GM19463 (cell line): ENCODE measurements around the gene ZCCHC17.
A peak's percentile ranks its signal among the peaks of the same experiment; 100 is the strongest.

Source experiments
- ATAC-seq: cut with Tn5 transposase; IDR thresholded peaks from one replicate; pipeline ENCODE4 v1.9.1; 2021; ENCODE audit warnings: mild to moderate bottlenecking, moderate library complexity; ENCODE audit not compliant: unreplicated experiment

ZCCHC17 gene

GRCh38 chr1:31389616-31390015, 92.8 kb downstream of the ZCCHC17 start:
- no peak for ATAC-seq

GRCh38 chr1:31390071-31390470, 93.2 kb downstream of the ZCCHC17 start:
- no peak for ATAC-seq

DNA sequence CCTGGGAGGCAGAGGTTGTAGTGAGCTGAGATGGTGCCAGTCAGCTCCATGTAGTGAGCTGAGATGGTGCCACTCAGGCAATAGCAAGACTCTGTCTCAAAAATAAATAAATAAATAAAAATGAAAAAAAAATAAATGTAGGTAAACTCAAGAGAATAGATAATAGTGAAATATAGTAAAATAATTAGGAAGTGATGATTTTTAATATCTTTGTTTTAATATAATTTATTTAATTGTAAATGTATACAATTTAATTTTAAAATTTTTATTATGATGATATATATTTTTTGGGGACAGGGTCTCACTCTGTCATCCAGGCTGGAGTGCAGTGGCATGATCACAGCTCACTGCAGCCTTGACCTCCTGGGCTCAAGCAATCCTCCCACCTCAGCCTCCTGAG, 96.6 kb downstream of the ZCCHC17 start:
- no peak for ATAC-seq

GRCh38 chr1:31394584-31395193, 97.9 kb downstream of the ZCCHC17 start:
- ATAC-seq, result peak; percentile 74

GRCh38 chr1:31396633-31397351, 100.0 kb downstream of the ZCCHC17 start:
- ATAC-seq, result no peak

DNA sequence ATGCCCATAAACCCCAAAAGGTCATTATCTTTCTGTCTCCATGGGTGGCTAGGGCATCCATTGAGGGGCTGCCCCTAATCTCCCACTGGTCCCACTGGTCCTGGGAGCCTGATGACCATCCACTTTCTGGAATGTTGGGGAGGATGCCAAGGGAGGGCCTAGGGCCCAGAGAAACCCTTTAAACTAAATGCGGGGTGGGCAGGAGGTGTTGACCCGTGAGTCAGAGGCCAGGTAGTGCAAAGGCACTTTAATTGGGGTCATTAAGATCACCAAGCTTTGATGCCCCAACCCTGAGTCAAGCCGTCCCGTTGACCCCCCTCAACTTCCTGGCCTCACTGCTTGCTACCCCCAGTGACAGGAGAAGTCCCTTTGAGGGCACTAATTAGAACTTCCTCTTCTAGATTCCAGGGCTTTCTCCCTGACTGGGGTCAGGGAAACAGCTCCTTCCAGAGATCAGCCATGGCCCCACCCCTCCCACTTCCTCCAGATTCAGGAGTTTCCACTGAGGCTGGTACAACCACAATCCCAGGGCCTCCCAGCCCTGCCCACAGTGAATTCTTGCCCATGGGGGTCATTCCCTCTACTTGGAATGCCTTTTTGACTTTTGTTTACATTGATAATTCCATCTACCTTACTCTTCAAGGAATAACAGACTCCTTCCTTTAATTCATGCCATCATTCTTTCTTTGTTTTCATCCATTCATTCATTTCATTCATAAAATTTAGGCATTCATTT, 100.7 kb downstream of the ZCCHC17 start:
- ATAC-seq, result no peak

- ATAC-seq, result no peak
These were observed 101.4 kb downstream of the ZCCHC17 start for GRCh38 chr1:31398246-31398645.

GRCh38 chr1:31399976-31400375, 103.1 kb downstream of the ZCCHC17 start:
- ATAC-seq, result no peak

DNA sequence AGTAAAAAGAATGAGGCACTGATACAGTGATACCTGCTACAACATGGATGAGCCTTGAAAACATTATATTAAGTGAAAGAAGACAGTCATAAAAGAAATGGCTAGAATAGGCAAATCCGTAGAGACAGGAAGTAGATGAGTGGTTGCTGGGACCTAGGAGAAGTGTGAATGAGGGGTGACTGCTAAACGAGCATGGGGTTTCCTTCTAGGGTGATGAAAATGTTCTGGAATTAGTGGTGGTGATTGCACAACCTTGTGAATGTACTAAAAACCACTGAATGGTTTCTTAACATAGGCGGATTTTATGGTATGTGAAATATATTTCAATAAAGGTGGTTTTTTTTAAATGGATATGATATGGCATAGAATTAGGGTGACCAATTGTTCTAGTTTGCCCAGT, 103.6 kb downstream of the ZCCHC17 start:
- ATAC-seq, result no peak

DNA sequence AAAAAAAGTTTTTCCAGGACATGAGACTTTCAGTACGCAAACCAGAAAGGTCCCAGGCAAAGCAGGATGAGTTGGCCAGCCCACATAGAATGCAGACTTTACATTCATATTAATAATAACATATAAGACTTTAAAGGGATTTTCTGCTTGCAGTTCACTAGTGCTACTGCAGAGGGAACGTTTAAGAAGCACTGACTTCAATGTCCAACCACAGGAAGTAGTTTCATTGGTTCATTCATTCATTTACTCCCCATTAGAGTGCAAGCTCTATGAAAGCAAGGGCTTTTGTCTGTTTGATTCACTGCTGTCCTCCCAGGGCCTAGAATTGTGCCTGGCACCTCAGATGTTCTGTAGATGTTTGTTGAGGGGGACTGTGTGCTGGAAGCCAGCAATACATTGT, 104.4 kb downstream of the ZCCHC17 start:
- no peak for ATAC-seq

DNA sequence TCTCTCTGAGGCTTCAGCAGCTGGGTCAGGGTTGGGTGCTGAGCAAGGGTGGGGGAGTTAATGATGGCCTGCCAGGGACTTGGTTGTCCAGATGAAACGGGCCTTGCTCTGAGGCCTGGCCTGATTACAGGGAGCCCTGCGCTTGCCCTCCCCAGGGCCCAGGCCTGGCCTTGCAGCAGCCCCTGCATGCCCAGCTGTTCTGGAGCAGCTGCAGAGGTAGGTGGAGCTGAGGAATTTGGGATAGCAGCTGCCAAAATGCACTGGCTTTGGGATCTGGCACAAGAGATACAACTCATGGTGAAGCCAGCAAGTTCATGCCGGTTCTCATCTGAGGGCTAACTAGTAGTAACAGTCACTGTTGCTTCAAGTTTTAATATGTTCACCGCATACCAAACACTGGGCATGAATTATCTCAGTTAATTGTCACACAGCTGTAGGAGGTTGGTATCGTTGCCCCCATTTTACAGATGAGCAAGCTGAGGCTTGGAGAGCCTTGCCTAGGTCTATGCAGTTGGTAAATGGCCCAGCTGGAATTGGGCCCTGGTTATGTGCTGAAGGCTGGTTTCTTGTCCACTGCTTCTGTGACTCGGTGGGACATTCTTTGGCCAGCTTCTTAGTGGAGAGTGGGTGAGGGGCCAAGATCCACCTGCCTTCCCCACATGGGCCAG, 108.9 kb downstream of the ZCCHC17 start:
- ATAC-seq, result no peak

DNA sequence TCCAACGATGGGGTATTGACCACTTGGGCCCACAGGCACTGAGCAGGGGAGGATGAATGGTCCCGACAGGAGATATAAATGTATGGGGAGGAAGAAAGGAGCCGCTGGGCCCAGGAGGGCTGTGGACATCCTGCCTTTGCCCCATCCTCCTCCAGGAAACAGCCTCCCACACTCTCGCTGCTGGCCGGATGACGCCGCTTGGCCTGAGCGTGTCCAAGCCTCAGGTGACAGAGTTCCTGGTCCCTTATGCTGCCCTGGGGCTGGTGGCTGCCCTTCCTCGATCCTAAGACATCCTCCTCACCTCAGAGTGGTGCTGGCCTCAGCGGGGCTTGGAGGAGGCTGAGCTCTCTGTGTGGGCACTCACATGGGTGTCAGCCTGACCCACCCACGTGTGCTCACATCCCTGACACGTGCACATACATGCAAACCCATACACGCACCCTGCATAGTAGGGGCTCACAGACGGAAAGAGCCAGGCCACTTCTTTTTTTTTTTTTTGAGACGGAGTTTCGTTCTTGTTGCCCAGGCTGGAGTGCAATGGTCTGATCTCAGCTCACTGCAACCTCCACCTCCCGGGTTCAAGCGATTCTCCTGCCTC, 110.3 kb downstream of the ZCCHC17 start:
- ATAC-seq, result no peak

GRCh38 chr1:31408788-31409318, 112.0 kb downstream of the ZCCHC17 start:
- no peak for ATAC-seq

DNA sequence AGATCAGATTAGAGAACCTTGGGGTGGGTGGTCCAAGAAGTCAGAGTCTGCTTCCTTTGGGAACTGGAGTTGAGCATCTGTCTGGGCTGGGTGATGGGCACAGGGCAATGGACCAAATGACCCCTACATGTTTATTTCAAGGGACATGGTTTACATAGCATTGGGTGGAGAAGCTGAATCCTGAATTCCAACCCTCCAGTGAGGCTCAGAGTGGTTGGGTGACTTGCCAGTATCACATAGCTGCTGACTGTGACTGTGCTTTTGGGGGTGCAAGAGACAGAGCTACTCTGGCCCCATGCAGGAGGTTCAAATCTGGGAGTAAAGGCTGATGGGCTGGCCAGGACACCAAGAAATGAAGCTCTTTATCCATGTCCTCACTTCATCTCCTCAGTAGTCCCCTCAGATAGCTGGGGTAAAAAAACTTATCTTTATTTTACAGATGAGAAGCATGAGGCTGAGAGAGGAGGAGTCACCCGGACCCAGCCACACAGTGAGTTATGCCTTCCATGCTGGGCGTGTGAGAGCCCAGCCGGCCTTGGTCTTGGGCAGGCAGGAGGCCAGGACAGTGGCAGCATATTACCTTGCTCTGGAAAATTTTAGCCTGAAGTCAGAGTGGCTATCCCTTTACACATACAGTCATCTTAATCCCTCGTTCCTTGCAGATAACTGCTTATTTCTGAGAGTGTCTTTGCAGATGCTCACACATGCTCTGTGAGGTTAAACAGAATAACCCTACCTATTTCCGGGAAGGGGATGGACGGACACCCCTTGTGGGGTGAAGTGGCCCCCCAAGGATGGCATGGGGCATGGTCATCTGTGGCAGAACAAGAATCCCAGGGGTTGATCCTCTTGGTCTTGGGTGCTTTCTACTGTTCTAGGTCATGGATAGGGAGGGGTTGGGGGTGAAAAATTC, 113.4 kb downstream of the ZCCHC17 start:
- no peak for ATAC-seq

GRCh38 chr1:31410871-31411270, 114.0 kb downstream of the ZCCHC17 start:
- ATAC-seq, result no peak

GRCh38 chr1:31412205-31412604, 115.4 kb downstream of the ZCCHC17 start:
- ATAC-seq, result no peak

DNA sequence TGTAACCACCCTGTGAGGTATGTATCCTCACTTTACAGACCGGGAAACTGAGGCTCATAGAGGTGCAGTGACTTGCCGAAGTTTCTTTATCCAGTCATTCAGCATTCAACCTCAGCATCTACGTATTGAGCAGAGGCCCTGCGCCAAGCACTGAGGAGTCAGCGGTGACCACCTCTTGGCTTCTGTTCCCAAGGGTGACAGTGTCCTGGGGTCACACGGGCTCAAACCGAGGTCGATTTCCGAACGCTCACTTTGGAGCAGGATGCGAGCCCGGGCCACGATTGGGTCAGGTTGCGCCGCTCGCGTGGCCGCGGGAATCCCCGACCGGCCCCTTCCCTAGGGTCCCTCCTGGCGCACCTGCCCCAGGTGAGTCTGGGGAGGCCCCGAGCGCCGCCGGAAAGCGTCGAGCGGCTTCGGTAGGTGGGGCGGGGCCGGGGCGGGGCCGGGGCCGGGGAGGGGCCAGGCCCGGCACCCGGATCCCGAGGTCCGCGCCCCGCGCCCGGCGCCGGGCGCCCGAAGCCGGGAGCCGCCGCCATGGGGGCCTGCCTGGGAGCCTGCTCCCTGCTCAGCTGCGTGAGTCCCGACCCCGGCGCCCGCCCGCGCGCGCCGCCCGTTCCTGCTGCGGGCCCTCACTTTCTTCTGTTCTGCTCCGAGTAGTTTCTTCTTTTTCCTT, 116.0 kb downstream of the ZCCHC17 start, which contains the start of gene SERINC2:
Gene SERINC2 (plus strand): TSS at position 482 of the 673 bp plus-strand sequence. CDS start 53 bp downstream, at position 535.
- ATAC-seq, result peak; percentile 60

DNA sequence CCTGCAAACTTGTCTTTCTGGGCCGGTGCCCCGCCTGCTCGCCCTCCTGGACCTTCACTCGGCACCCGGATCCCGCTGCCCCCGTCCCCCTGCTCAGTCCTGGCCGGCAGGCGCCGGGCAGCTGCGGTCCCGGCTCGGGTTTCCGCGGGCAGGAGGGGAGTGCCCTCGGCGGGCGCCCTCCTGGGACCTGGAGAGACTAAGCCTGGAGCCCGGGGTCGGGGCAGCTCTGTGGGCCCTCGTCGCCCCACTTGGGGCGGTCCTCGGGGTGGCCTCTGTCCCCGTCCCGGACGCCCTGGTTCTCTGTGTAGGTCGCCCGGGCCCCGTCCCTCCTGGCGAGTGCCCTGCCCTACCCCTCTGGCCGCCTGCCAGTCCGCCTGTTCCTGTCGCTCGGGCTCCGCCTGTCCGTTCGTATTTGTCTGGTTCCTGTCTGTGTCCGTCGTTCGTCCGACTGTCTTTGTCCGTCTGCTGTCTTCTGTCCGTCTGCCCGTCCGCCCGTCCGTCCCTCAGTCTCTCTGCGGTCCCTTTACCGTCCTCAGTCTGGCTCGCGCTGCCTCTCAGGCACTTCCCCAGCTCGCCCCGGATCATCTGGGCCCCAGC, 116.7 kb downstream of the ZCCHC17 start:
- ATAC-seq, result peak; percentile 32
